Lung (tissue), 12 donors: ENCODE data around the gene YEATS2. TPM values are rescaled to one million over a fixed set of nuclear protein-coding genes. Genes with fewer than 3 reads are reported as not detected.

ENCODE experiments used
- ATAC-seq: fragments of 200-7000 bp; cut with Tn5 transposase; one replicate; pipeline ENCODE4 v1.9.1; 2020; ENCODE audit warnings: moderate number of reproducible peaks; ENCODE audit not compliant: insufficient read depth, low FRiP score
- DNase-seq, 3 donors: peaks; one replicate each; pipeline ENCODE4 v3.0.0-alpha.2; 2013 to 2017
- H3K27ac ChIP-seq, 2 donors: one replicate each; pipeline ENCODE4 v1.5.1; 2013; ENCODE audit warnings: mild to moderate bottlenecking in 2 of 2, moderate library complexity in 2 of 2, control low read depth in 1 of 2, inconsistent platforms in 1 of 2, low read depth in 1 of 2, low read length in 1 of 2
- H3K27me3 ChIP-seq, 3 donors: one replicate each; pipeline ENCODE4 v1.5.1; 2013; ENCODE audit warnings: low read length in 2 of 3; ENCODE audit not compliant: control insufficient read depth in 3 of 3, insufficient read depth in 3 of 3
- H3K36me3 ChIP-seq, 4 donors: one replicate each; pipeline ENCODE4 v1.5.1; 2013; ENCODE audit warnings: low read length in 4 of 4, mild to moderate bottlenecking in 1 of 4, moderate library complexity in 1 of 4; ENCODE audit not compliant: control insufficient read depth in 4 of 4, insufficient read depth in 4 of 4
- H3K4me1 ChIP-seq, 5 donors: one replicate each; pipeline ENCODE4 v1.5.1; 2013; ENCODE audit warnings: low read length in 5 of 5, mild to moderate bottlenecking in 2 of 5, moderate library complexity in 1 of 5; ENCODE audit not compliant: control insufficient read depth in 5 of 5, insufficient read depth in 5 of 5
- H3K4me3 ChIP-seq: one replicate; pipeline ENCODE4 v1.5.1; 2013; ENCODE audit warnings: mild to moderate bottlenecking, control low read depth, moderate library complexity
- H3K9ac ChIP-seq, 2 donors: one replicate each; pipeline ENCODE4 v1.5.1; 2013; ENCODE audit warnings: low read length in 2 of 2, control low read depth in 1 of 2; ENCODE audit not compliant: insufficient read depth in 1 of 2
- H3K9me3 ChIP-seq, 4 donors: one replicate each; pipeline ENCODE4 v1.5.1; 2013; ENCODE audit warnings: low read length in 3 of 4, mild to moderate bottlenecking in 1 of 4, moderate library complexity in 1 of 4; ENCODE audit not compliant: control insufficient read depth in 4 of 4, insufficient read depth in 3 of 4
- CTCF ChIP-seq: IDR thresholded peaks from 2 replicates; pipeline ENCODE4 v1.5.1; 2012; ENCODE audit warnings: mild to moderate bottlenecking; ENCODE audit errors: control extremely low read depth, extremely low read depth
- WGBS, 2 donors: extraction: QIAGEN DNeasy Blood & Tissue Kit; methylation state at CpG; one replicate each; pipeline ENCODE4 v1.1.7; 2013; 5-methylcytosine and 5-hydroxymethylcytosine counted together
- polyA plus RNA-seq, 2 donors: library from polyadenylated mRNA; stranded (reverse); fragments of 200-250 nt; gene quantifications; one replicate each; pipeline ENCODE4 v1.2.1, GENCODE V29; 2013
- total RNA-seq, 2 donors: library from RNA; depleted of rRNA in 1 of 2; stranded (reverse); fragments of >200 nt in 1 of 2; gene quantifications; one replicate each; pipeline ENCODE4 v1.2.1, GENCODE V29; 2014 to 2021
- donor health status: control.
- donor health status: control.
- donor health status: Bipolar disorder and iron deficiency.
- donor health status: healthy.
- donor health status: DM: yes; HTN: yes; CAD: no.

YEATS2 gene
- total and polyA plus RNA-seq, 4 donors, result 9.6 to 42.9 (median 18.9) TPM

- no peak overlapping the region for H3K9ac ChIP-seq
- no peak for TF ChIP-seq CTCF
- DNase-seq (no peak), ATAC-seq (no peak)
- H3K9me3 ChIP-seq, result no peaks in the 10 kb centered on the region
- peaks cover 24 to 48% (median 35%) of the 10 kb centered on the region in 4 donors for H3K36me3 ChIP-seq
- no peak overlapping the region for H3K4me3 ChIP-seq
- H3K27ac ChIP-seq, result no peak overlapping the region
- H3K4me1 ChIP-seq, result peaks cover 0 to 3% (median 0%) of the 10 kb centered on the region in 5 donors
- H3K27me3 ChIP-seq, result no peaks in the 10 kb centered on the region
- WGBS, 2 donors, result 92 to 96% methylated on average over 24 of the region's 24 CpGs
These were observed 113.3 kb downstream of the YEATS2 start for GRCh38 chr3:183810643-183811594.

GRCh38 chr3:183811638-183812037 is 114.0 kb downstream of the YEATS2 start:
- ATAC-seq, result no peak
- no peak for DNase-seq
- Histone ChIP-seq H3K27me3 (no peaks in the 10 kb centered on the region), H3K4me1 (peaks cover 0 to 3% (median 0%) of the 10 kb centered on the region in 5 donors), H3K27ac (no peak overlapping the region), H3K4me3 (no peak overlapping the region), H3K9me3 (no peaks in the 10 kb centered on the region), H3K36me3 (peaks cover 23 to 40% (median 31%) of the 10 kb centered on the region in 4 donors), H3K9ac (no peak overlapping the region)
- WGBS, 2 donors, result 95 to 96% methylated on average over 11 of the region's 11 CpGs
- no peak for TF ChIP-seq CTCF

GRCh38 chr3:183812761-183813445 is 115.3 kb downstream of the YEATS2 start:
- Histone ChIP-seq H3K27ac (no peak overlapping the region), H3K4me1 (peaks cover 0 to 3% (median 0%) of the 10 kb centered on the region in 5 donors), H3K27me3 (no peaks in the 10 kb centered on the region), H3K9me3 (no peaks in the 10 kb centered on the region), H3K36me3 (peaks cover 15 to 30% (median 22%) of the 10 kb centered on the region in 4 donors), H3K9ac (no peak overlapping the region), H3K4me3 (no peak overlapping the region)
- WGBS, 2 donors, result 89 to 90% methylated on average over 8 of the region's 8 CpGs
- no peak for TF ChIP-seq CTCF
- DNase-seq (peak in 1 of 3 donors; percentile 23), ATAC-seq (no peak)
